Right ventricle myocardium inferior (tissue), 1 donor: ENCODE measurements around the gene RXRA. TPM values are rescaled to one million over a fixed set of nuclear protein-coding genes. Genes with fewer than 3 reads are reported as not detected.

Source experiments
- ATAC-seq: fragments of 200-7000 bp; cut with Tn5 transposase; one replicate; pipeline ENCODE4 v1.9.1; 2020; ENCODE audit warnings: mild to moderate bottlenecking, moderate library complexity
- DNase-seq: peaks from one replicate; pipeline ENCODE4 v3.0.0; 2021; ENCODE audit errors: missing footprints
- intact Hi-C: fragments of 100-400 bp; cut with DNase I; formaldehyde crosslinking; loops from one replicate; pipeline ENCODE4 v1.11.0; 2022
- total RNA-seq: library from RNA; stranded (reverse); fragmentation: NEBNext Ultra II Directional; extraction: Animal tissue kit (Norgen Biotek cat#: 25700); gene quantifications from one replicate; pipeline ENCODE4 v1.2.1, GENCODE V29; 2021
- donor health status: DM: no; HTN: yes; CAD: no; lungs with severe emphysema.

RXRA gene
- total RNA-seq, 1 donor from 2014 or later, result 91.1 TPM

GRCh38 chr9:134331186-134332025 is 5.2 kb downstream of the RXRA start:
- intact Hi-C loops, result no loop called here
- ATAC-seq (no peak), DNase-seq (peak; percentile 64)

GRCh38 chr9:134332266-134332665 is 6.0 kb downstream of the RXRA start:
- intact Hi-C loops, result no loop called here
- ATAC-seq (no peak), DNase-seq (peak; percentile 60)

- ATAC-seq (no peak), DNase-seq (no peak)
- intact Hi-C loops, result no loop called here
Observed at GRCh38 chr9:134332841-134333233, 6.6 kb downstream of the RXRA start.

GRCh38 chr9:134333234-134333873 is 7.1 kb downstream of the RXRA start:
- intact Hi-C loops, result no loop called here
- ATAC-seq (no peak), DNase-seq (peak; percentile 73)

GRCh38 chr9:134333874-134334581 is 7.8 kb downstream of the RXRA start:
- ATAC-seq (no peak), DNase-seq (peak; percentile 51)
- intact Hi-C loops, result no loop called here

- DNase-seq (no peak), ATAC-seq (no peak)
- intact Hi-C loops, result no loop called here
Observed at GRCh38 chr9:134335061-134335460, 8.8 kb downstream of the RXRA start.

- ATAC-seq (peak; percentile 69), DNase-seq (no peak)
- intact Hi-C loops, result no loop called here
Observed at GRCh38 chr9:134335486-134336220, 9.4 kb downstream of the RXRA start.

GRCh38 chr9:134336228-134336627 is 10.0 kb downstream of the RXRA start:
- DNase-seq, result no peak
- intact Hi-C loops, result no loop called here
- ATAC-seq, result no peak

GRCh38 chr9:134336924-134337323 is 10.7 kb downstream of the RXRA start:
- DNase-seq (no peak), ATAC-seq (no peak)
- intact Hi-C loops, result no loop called here

- intact Hi-C loops, result no loop called here
Observed at GRCh38 chr9:134337469-134337868, 11.2 kb downstream of the RXRA start.

GRCh38 chr9:134338394-134339182 is 12.3 kb downstream of the RXRA start:
- DNase-seq (no peak), ATAC-seq (peak; percentile 5)
- intact Hi-C loops, result no loop called here

More at GRCh38 chr9:134337469-134337868, 11.2 kb downstream of the RXRA start:
- no peak for ATAC-seq
- no peak for DNase-seq

GRCh38 chr9:134339183-134339806 is 13.0 kb downstream of the RXRA start:
- intact Hi-C loops, result no loop called here
- ATAC-seq (peak; percentile 3), DNase-seq (no peak)

- ATAC-seq, result peak; percentile 11
- intact Hi-C loops, result loop anchor here (2.0 kb wide), 1 partner anchor 32 kb away; no protein-coding TSS in a partner anchor
- DNase-seq, result peak; percentile 86
Observed at GRCh38 chr9:134340475-134341160, 14.4 kb downstream of the RXRA start.

GRCh38 chr9:134341306-134341705 is 15.1 kb downstream of the RXRA start:
- DNase-seq (no peak), ATAC-seq (peak; percentile 37)
- intact Hi-C loops, result loop anchor here (2.0 kb wide), 1 partner anchor 31 kb away; no protein-coding TSS in a partner anchor

GRCh38 chr9:134341929-134342745 is 15.9 kb downstream of the RXRA start:
- intact Hi-C loops, result loop anchor here (2.0 kb wide), 1 partner anchor 31 kb away; no protein-coding TSS in a partner anchor
- DNase-seq (no peak), ATAC-seq (no peak)

- ATAC-seq (no peak), DNase-seq (no peak)
- intact Hi-C loops, result no loop called here
Observed at GRCh38 chr9:134342746-134343115, 16.5 kb downstream of the RXRA start.
